ENCODE results near the gene KREMEN1. TPM values are rescaled to one million over a fixed set of nuclear protein-coding genes. Genes with fewer than 3 reads are reported as not detected.
A peak's percentile ranks its signal among the peaks of the same experiment; 100 is the strongest.

Gene KREMEN1
- total and polyA plus RNA-seq, 9 of the 15 experiments (the other 6 are each of a cell fraction or from before 2014, with no cell fraction given): 0.69 to 11.5 (median 4.3) TPM

DNA sequence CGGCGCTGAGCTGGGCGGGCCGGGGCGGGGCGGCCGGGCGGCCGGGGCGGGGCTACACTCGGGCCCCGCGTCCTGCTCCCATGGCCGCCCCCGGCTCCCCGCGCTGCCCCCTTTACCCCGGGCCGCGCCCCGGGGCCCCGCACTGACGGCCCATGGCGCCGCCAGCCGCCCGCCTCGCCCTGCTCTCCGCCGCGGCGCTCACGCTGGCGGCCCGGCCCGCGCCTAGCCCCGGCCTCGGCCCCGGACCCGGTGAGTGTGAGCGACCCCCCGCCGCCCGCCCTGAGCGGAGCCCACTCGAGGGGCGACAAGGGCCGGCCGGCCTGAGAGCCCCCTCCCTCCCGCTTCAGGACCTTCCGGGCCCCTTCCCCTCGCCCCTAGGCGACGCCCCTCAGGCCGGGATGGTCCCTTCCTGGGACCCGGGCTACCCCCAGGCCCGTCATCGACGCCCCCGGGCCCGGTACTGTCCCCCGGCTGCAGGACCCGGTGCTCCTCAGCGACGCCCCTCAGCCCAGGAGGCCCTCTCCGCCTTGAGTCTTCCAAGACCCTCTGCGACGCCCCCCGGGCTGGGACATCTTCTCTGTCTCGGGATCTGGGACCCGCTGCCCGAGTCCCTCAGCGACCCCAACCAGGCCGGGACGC lies at the start of gene KREMEN1 (continued):
- no peak for TF ChIP-seq JUND (IDR thresholded peaks at IDR 0.05; ENCODE audit: borderline replicate concordance, low read depth, low read length)
- TF ChIP-seq JUND (tag; IDR thresholded peaks at IDR 0.05; ENCODE audit: borderline replicate concordance, low read depth, low read length): no peak
- no peak for TF ChIP-seq CBX8 (IDR thresholded peaks at IDR 0.05; ENCODE audit: borderline replicate concordance, extremely low read depth, low read depth, low read length, poor library complexity, severe bottlenecking)
- no peak for TF ChIP-seq NFIX (CRISPR knock-in tag; IDR thresholded peaks at IDR 0.05; ENCODE audit: low read depth)
- no peak for TF ChIP-seq ZFP30 (CRISPR knock-in tag; IDR thresholded peaks at IDR 0.05; ENCODE audit: borderline replicate concordance)
- no peak for TF ChIP-seq RUNX1 (IDR thresholded peaks at IDR 0.05; ENCODE audit: low read depth)
- TF ChIP-seq, protein P1, sequence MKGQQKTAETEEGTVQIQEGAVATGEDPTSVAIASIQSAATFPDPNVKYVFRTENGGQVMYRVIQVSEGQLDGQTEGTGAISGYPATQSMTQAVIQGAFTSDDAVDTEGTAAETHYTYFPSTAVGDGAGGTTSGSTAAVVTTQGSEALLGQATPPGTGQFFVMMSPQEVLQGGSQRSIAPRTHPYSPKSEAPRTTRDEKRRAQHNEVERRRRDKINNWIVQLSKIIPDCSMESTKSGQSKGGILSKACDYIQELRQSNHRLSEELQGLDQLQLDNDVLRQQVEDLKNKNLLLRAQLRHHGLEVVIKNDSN (CRISPR knock-in tag; IDR thresholded peaks at IDR 0.05): no peak
- TF ChIP-seq ZFPM2 (CRISPR knock-in tag; IDR thresholded peaks at IDR 0.05): no peak
- TF ChIP-seq RBM17 (IDR thresholded peaks at IDR 0.05; ENCODE audit: borderline replicate concordance, low read depth, low read length): no peak
- no peak for TF ChIP-seq RBM22 (IDR thresholded peaks at IDR 0.05; ENCODE audit: low read depth, low read length, poor library complexity, severe bottlenecking)
- TF ChIP-seq KDM4B (IDR thresholded peaks at IDR 0.05; ENCODE audit: borderline replicate concordance in 2 of 2, low read depth in 1 of 2): no peak
- no peak for TF ChIP-seq PCBP2 (IDR thresholded peaks at IDR 0.05; ENCODE audit: low read depth, low read length, poor library complexity, severe bottlenecking)
- TF ChIP-seq THRAP3 (IDR thresholded peaks at IDR 0.05; ENCODE audit: borderline replicate concordance): no peak
- TF ChIP-seq HIVEP1 (CRISPR knock-in tag; IDR thresholded peaks at IDR 0.05): no peak
- TF ChIP-seq FOSL1 (tag; conservative IDR thresholded peaks at IDR 0.05): no peak
- no peak for TF ChIP-seq HCFC1 (IDR thresholded peaks at IDR 0.05; ENCODE audit: low read depth, low read length)
- peak; percentile 41; the same call in 1 of the 2 replicates for TF ChIP-seq RBFOX2 (IDR thresholded peaks at IDR 0.05; ENCODE audit: low read depth, low read length)
- TF ChIP-seq, protein P2, sequence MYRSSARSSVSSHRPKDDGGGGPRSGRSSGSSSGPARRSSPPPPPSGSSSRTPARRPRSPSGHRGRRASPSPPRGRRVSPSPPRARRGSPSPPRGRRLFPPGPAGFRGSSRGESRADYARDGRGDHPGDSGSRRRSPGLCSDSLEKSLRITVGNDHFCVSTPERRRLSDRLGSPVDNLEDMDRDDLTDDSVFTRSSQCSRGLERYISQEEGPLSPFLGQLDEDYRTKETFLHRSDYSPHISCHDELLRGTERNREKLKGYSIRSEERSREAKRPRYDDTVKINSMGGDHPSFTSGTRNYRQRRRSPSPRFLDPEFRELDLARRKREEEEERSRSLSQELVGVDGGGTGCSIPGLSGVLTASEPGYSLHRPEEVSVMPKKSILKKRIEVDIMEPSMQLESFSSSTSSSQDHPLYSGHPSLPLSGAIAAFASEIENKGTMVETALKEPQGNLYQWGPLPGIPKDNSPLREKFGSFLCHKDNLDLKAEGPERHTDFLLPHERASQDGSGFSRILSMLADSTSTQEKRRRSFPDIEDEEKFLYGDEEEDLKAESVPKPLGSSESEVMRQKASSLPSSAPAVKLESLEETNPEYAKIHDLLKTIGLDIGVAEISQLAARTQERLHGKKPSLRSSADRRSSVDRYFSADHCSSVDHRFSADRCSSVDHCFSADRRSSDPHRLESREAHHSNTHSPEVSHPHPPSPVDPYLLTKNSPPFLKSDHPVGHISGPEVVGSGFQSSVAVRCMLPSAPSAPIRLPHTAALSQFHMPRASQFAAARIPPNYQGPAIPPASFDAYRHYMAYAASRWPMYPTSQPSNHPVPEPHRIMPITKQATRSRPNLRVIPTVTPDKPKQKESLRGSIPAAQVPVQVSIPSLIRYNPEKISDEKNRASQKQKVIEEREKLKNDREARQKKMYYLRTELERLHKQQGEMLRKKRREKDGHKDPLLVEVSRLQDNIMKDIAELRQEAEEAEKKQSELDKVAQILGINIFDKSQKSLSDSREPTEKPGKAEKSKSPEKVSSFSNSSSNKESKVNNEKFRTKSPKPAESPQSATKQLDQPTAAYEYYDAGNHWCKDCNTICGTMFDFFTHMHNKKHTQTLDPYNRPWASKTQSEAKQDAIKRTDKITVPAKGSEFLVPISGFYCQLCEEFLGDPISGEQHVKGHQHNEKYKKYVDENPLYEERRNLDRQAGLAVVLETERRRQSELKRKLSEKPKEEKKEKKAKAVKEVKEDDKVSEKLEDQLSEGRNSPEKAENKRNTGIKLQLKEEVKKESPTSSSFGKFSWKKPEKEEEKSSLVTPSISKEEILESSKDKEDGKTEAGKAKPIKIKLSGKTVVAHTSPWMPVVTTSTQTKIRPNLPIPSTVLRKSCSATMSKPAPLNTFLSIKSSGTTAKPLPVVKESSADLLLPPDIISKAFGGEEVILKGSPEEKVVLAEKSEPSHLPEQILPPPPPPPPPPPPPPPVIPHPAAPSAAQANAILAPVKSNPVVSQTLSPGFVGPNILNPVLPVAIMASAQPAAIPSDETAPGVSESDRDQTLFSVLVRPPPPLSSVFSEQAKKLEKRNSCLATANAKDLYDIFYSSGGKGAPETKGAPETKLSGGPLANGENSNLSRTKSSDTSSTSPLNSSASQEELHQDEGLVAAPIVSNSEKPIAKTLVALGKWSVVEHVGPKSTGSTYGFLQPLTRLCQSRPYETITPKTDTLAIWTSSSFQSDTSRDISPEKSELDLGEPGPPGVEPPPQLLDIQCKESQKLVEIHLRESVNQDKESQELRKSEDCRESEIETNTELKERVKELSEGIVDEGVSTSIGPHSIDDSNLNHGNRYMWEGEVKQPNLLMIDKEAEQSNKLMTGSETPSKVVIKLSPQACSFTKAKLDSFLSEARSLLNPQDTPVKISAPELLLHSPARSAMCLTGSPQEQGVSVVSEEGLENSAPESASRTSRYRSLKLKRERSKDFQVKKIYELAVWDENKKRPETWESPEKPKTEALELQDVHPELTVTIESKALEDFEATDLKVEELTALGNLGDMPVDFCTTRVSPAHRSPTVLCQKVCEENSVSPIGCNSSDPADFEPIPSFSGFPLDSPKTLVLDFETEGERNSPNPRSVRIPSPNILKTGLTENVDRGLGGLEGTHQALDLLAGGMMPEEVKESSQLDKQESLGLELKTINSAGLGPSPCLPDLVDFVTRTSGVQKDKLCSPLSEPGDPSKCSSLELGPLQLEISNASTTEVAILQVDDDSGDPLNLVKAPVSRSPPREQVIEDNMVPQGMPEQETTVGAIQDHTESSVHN (IDR thresholded peaks at IDR 0.05; ENCODE audit: borderline replicate concordance in 1 of 2, low read depth in 1 of 2): no peak
